Left ventricle myocardium inferior (tissue), 1 donor: ENCODE measurements around the gene DIABLO. TPM values are rescaled to one million over a fixed set of nuclear protein-coding genes. Genes with fewer than 3 reads are reported as not detected.

Experiments
- DNase-seq: peaks from one replicate; pipeline ENCODE4 v3.0.0-alpha.2; 2020
- H3K27ac ChIP-seq: fragments of 200-600 bp; replicated peaks from 2 replicates; pipeline ENCODE4 v1.8.0; 2021
- H3K27me3 ChIP-seq: fragments of 200-600 bp; 2 replicates; pipeline ENCODE4 v1.8.0; 2021; ENCODE audit warnings: low read depth
- H3K36me3 ChIP-seq: fragments of 200-600 bp; 2 replicates; pipeline ENCODE4 v1.8.0; 2021
- H3K4me1 ChIP-seq: fragments of 200-600 bp; 2 replicates; pipeline ENCODE4 v1.8.0; 2021
- H3K4me3 ChIP-seq: fragments of 200-600 bp; 2 replicates; pipeline ENCODE4 v1.8.0; 2021; ENCODE audit warnings: mild to moderate bottlenecking, moderate library complexity
- H3K9me3 ChIP-seq: fragments of 200-600 bp; replicated peaks from 2 replicates; pipeline ENCODE4 v1.8.0; 2021
- CTCF ChIP-seq: fragments of 200-600 bp; IDR thresholded peaks from 2 replicates; pipeline ENCODE4 v1.8.0; 2021; ENCODE audit warnings: antibody characterized with exemption, mild to moderate bottlenecking, borderline replicate concordance
- intact Hi-C: fragments of 100-400 bp; cut with micrococcal nuclease; formaldehyde crosslinking; loops from one replicate; pipeline ENCODE4 v1.11.0; 2022
- total RNA-seq: library from RNA; stranded (reverse); fragmentation: NEBNext Ultra II Directional; extraction: Animal tissue kit (Norgen Biotek cat#: 25700); gene quantifications from one replicate; pipeline ENCODE4 v1.2.1, GENCODE V29; 2021
- donor health status: DM: no; HTN: yes; CAD: no; lungs with severe emphysema.

The DIABLO gene
- total RNA-seq, 1 donor from 2014 or later = 29.7 TPM

GRCh38 chr12:122250536-122250935, 24.7 kb upstream of the DIABLO start:
- no peak overlapping the region for H3K4me3 ChIP-seq
- H3K9me3 ChIP-seq = no peaks in the 10 kb centered on the region
- intact Hi-C loops = no loop called here
- peaks cover 54% of the 10 kb centered on the region for H3K36me3 ChIP-seq
- no peaks in the 10 kb centered on the region for H3K27me3 ChIP-seq
- no peak for TF ChIP-seq CTCF
- no peak for DNase-seq
- no peaks in the 10 kb centered on the region for H3K4me1 ChIP-seq
- no peak overlapping the region for H3K27ac ChIP-seq

DNA sequence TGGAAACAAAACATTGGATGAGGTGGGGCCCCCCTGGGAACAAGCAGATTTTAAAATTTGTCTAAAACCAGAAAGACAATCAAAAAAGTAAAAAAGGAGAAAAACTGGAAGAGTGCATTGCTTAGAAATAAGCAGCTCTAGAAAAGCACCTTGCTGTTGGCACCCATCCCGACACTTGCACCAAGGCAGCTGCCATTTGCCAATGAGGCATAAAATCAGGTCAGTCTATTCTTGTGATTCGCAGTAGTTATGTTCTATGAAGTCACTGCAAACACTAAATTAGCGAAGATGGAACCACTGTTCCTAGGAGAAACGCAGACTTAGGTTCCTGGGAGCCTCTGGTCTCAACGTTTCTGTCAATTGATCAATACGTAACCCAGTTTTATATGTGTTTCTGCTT, 24.2 kb upstream of the DIABLO start:
- DNase-seq = no peak
- no peaks in the 10 kb centered on the region for H3K27me3 ChIP-seq
- no peak overlapping the region for H3K4me3 ChIP-seq
- H3K36me3 ChIP-seq = peaks cover 49% of the 10 kb centered on the region
- TF ChIP-seq CTCF = no peak
- intact Hi-C loops = no loop called here
- H3K4me1 ChIP-seq = no peaks in the 10 kb centered on the region
- H3K27ac ChIP-seq = no peak overlapping the region
- no peaks in the 10 kb centered on the region for H3K9me3 ChIP-seq

DNA sequence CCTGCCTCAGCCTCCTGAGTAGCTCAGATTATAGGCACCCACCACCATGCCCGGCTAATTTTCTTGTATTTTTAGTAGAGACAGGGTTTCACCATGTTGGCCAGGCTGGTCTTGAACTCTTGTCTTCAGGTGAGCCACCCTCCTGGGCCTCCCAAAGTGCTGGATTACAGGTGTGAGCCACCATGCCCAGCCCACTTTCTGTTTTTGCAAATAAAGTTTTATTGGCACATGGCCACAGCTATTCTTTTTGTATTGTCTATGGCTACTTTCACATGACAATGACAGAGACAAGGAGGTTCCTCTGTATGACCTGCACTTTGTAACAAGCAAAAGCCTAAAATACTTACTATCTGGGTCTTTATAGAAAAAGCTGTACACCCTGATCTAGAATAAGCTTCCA, 19.7 kb upstream of the DIABLO start:
- Histone ChIP-seq H3K36me3 (peaks cover 73% of the 10 kb centered on the region), H3K27me3 (no peaks in the 10 kb centered on the region), H3K9me3 (no peaks in the 10 kb centered on the region), H3K4me3 (no peak overlapping the region), H3K27ac (no peak overlapping the region), H3K4me1 (no peaks in the 10 kb centered on the region)
- intact Hi-C loops = no loop called here
- no peak for DNase-seq
- TF ChIP-seq CTCF = no peak

DNA sequence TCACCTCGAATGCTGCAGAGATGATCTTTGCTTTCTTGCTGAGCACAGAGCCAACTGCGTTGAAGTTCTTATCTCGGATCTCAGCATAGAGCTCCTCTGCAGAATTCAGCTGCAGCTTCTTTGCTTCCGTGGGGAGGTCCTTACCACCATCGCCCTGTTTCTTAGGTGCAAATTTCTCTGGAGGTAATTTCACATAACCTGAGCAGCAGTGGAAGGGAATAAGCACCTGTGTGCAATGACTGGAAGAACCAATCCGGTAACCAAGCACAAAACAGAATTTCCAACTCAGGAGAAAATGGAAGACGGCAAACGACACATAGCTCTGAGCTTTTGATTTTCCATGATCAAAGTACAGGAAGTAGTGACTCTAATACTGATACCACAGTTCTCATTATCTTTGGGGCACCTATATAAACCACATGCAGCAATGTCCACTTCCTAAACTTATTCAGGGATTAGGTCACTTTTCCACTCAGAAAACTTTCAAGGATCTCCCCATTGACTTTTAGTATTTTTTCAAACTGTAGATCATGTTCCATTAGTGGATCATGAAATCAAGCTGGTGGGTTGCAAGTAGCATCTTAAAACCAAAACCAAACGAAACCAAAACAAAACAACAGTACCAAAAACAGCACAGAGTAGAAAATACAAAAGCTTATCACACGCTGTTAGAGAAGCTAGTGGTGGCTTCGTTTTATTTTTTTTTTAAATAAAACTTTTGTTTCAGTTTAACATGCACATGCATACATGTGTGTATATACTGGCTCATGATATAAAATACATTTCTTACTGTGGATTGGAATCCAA, 18.9 kb upstream of the DIABLO start:
- no peak for DNase-seq
- intact Hi-C loops = no loop called here
- TF ChIP-seq CTCF = no peak
- Histone ChIP-seq H3K27ac (no peak overlapping the region), H3K36me3 (peaks cover 73% of the 10 kb centered on the region), H3K4me1 (no peaks in the 10 kb centered on the region), H3K27me3 (no peaks in the 10 kb centered on the region), H3K4me3 (no peak overlapping the region), H3K9me3 (no peaks in the 10 kb centered on the region)

- no peak overlapping the region for H3K4me3 ChIP-seq
- no peak overlapping the region for H3K27ac ChIP-seq
Observed at GRCh38 chr12:122243965-122244364, 18.1 kb upstream of the DIABLO start.

More at GRCh38 chr12:122243965-122244364, 18.1 kb upstream of the DIABLO start:
- no peaks in the 10 kb centered on the region for H3K9me3 ChIP-seq
- intact Hi-C loops = no loop called here
- TF ChIP-seq CTCF = no peak
- H3K36me3 ChIP-seq = peaks cover 72% of the 10 kb centered on the region
- DNase-seq = no peak
- H3K4me1 ChIP-seq = no peaks in the 10 kb centered on the region
- H3K27me3 ChIP-seq = no peaks in the 10 kb centered on the region
